Nephron progenitor cell (in vitro differentiated cells): ENCODE data around the gene CHD9NB.
"Not testable (repeated sequence)": the region's sequence is repeated elsewhere in the genome, so short reads cannot be mapped to it uniquely, and the experiment has no call there.

Source experiments
- DNase-seq: peaks from one replicate; pipeline ENCODE4 v3.0.0; 2021
- H3K27ac Mint-ChIP-seq: 2 replicates; pipeline ENCODE4 v1.8.0; 2021; ENCODE audit warnings: mild to moderate bottlenecking, moderate library complexity, mixed read lengths
- H3K27me3 Mint-ChIP-seq: 2 replicates; pipeline ENCODE4 v1.8.0; 2021; ENCODE audit warnings: mild to moderate bottlenecking, low read depth, mixed read lengths; ENCODE audit not compliant: poor library complexity
- H3K36me3 Mint-ChIP-seq: 2 replicates; pipeline ENCODE4 v1.8.0; 2021; ENCODE audit warnings: low read depth, mixed read lengths
- H3K4me1 Mint-ChIP-seq: 2 replicates; pipeline ENCODE4 v1.8.0; 2021; ENCODE audit warnings: mixed read lengths
- H3K4me3 Mint-ChIP-seq: 2 replicates; pipeline ENCODE4 v1.8.0; 2021; ENCODE audit warnings: mild to moderate bottlenecking, moderate library complexity, mixed read lengths
- H3K9me3 Mint-ChIP-seq: 2 replicates; pipeline ENCODE4 v1.8.0; 2021; ENCODE audit warnings: mild to moderate bottlenecking, moderate library complexity, mixed read lengths
- TF ChIP-seq, protein P1 (sequence below): fragments of 200-600 bp; sonication (generic); IDR thresholded peaks from 2 replicates; pipeline ENCODE4 v1.5.0; 2021; ENCODE audit warnings: antibody characterized with exemption

CHD9NB gene

GRCh38 chr16:53048139-53048915, 4.4 kb downstream of the CHD9NB start:
- H3K4me3 Mint-ChIP-seq, result no peak overlapping the region
- H3K9me3 Mint-ChIP-seq, result peaks cover 15% of the 10 kb centered on the region
- no peaks in the 10 kb centered on the region for H3K36me3 Mint-ChIP-seq
- peaks cover 6% of the 10 kb centered on the region for H3K27me3 Mint-ChIP-seq
- TF ChIP-seq, protein P1, sequence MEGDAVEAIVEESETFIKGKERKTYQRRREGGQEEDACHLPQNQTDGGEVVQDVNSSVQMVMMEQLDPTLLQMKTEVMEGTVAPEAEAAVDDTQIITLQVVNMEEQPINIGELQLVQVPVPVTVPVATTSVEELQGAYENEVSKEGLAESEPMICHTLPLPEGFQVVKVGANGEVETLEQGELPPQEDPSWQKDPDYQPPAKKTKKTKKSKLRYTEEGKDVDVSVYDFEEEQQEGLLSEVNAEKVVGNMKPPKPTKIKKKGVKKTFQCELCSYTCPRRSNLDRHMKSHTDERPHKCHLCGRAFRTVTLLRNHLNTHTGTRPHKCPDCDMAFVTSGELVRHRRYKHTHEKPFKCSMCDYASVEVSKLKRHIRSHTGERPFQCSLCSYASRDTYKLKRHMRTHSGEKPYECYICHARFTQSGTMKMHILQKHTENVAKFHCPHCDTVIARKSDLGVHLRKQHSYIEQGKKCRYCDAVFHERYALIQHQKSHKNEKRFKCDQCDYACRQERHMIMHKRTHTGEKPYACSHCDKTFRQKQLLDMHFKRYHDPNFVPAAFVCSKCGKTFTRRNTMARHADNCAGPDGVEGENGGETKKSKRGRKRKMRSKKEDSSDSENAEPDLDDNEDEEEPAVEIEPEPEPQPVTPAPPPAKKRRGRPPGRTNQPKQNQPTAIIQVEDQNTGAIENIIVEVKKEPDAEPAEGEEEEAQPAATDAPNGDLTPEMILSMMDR, result no peak
- H3K4me1 Mint-ChIP-seq, result peaks cover 17% of the 10 kb centered on the region
- no peak overlapping the region for H3K27ac Mint-ChIP-seq
- no peak for DNase-seq

DNA sequence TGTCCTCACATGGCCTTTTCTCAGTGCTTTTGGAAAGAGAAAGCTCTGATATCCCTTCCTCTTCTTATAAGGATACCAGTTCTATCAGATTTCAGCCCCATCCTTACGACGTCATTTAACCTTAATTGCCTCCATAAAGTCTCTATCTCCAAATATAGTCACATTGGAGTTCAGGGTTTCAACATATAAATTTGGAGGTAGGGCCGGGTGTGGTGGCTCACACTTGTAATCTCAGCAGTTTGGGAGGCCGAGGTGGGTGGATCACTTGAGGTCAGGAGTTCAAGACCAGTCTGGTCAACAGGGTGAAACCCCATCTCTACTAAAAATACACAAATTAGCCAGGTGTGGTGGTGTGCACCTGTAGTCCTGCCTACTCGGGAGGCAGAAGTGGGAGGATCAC, 5.2 kb downstream of the CHD9NB start:
- H3K27ac Mint-ChIP-seq, H3K36me3 Mint-ChIP-seq, DNase-seq, H3K27me3 Mint-ChIP-seq, H3K4me3 Mint-ChIP-seq: not testable (repeated sequence)
- peaks cover 21% of the 10 kb centered on the region for H3K4me1 Mint-ChIP-seq
- H3K9me3 Mint-ChIP-seq, result peaks cover 15% of the 10 kb centered on the region

DNA sequence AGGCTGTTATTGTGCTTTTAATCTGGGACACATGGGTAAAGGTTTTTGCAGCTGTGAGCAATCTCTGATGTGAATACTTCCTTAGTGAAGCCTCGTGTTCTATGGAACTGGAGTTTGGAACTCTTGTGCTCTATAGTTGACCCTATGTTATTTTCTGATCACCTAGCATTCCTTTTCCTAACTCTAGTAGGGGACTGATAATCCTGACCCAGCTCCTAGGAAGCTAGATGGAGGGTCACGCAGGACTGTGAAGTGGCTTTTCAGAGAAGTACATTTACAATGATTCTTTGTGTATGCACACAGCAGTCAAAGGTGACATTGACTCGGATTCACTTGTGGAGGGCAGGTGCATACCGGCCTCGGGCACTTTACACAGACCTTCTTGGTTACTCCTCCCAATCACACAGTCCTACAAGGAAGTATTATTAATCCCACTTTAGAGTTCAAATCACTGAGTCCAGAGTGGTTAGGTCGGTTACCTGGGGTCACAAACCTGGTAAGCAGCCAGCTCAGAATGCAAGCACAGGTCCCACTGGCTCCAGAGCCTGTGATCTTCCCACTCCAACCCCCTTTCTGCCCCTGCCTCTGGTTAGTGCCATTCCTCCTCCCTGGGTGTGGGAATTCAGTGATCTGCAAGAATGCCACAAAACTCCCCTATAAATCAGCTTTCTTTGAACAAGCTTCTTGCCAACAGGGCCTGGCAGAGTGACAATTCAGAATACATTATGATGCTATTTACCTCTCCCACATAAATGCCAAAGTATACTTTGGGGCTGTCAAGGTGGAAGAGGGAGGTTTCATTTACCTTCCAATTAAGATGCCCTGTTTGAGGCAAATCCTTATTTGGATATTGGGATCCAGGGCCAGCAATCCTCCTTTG, 7.1 kb downstream of the CHD9NB start:
- no peak for DNase-seq
- Mint-ChIP-seq H3K9me3 (peaks cover 15% of the 10 kb centered on the region), H3K27ac (peak overlapping the region; percentile 74), H3K27me3 (peaks cover 13% of the 10 kb centered on the region), H3K4me1 (peaks cover 40% of the 10 kb centered on the region), H3K4me3 (no peak overlapping the region), H3K36me3 (no peaks in the 10 kb centered on the region)
- TF ChIP-seq, protein P1, result no peak

- peaks cover 17% of the 10 kb centered on the region for H3K27me3 Mint-ChIP-seq
- peak overlapping the region; percentile 80 for H3K4me3 Mint-ChIP-seq
- peak; percentile 35 for DNase-seq
- H3K27ac Mint-ChIP-seq, result no peak overlapping the region
- H3K9me3 Mint-ChIP-seq, result peaks cover 15% of the 10 kb centered on the region
- H3K4me1 Mint-ChIP-seq, result peaks cover 44% of the 10 kb centered on the region
- no peaks in the 10 kb centered on the region for H3K36me3 Mint-ChIP-seq
- TF ChIP-seq, protein P1, result no peak
Measured at GRCh38 chr16:53043986-53044601, 8.6 kb downstream of the CHD9NB start.

DNA sequence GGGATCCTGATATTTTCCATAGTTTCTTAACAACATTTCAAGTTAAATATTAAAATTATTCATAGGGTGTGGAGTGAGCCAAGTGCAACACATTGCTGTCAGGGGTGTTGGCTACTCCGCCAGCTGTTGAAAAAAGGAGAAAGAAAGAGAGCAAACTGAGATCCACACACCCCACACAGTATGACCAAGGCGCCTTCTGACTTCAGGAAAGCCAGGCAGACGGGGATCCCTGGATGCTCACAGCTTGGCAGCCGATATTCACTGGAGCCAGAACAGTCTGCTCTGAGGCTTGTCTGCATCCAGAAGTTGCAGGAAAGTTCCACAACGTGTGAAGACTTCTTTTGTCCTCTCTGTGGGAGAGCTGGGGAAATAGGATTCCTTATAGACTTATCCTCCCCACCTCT, 9.3 kb downstream of the CHD9NB start:
- H3K9me3 Mint-ChIP-seq, result peaks cover 15% of the 10 kb centered on the region
- no peak for DNase-seq
- H3K27me3 Mint-ChIP-seq, result peaks cover 17% of the 10 kb centered on the region
- H3K36me3 Mint-ChIP-seq, result no peaks in the 10 kb centered on the region
- no peak overlapping the region for H3K27ac Mint-ChIP-seq
- TF ChIP-seq, protein P1, result no peak
- peak overlapping the region; percentile 80 for H3K4me3 Mint-ChIP-seq
- H3K4me1 Mint-ChIP-seq, result peaks cover 44% of the 10 kb centered on the region

- no peaks in the 10 kb centered on the region for H3K36me3 Mint-ChIP-seq
- H3K27ac Mint-ChIP-seq, result no peak overlapping the region
- peaks cover 17% of the 10 kb centered on the region for H3K27me3 Mint-ChIP-seq
- no peak for DNase-seq
- peaks cover 49% of the 10 kb centered on the region for H3K4me1 Mint-ChIP-seq
- TF ChIP-seq, protein P1, result no peak
- peaks cover 12% of the 10 kb centered on the region for H3K9me3 Mint-ChIP-seq
- H3K4me3 Mint-ChIP-seq, result peak overlapping the region; percentile 80
Measured at GRCh38 chr16:53042235-53042701, 10.4 kb downstream of the CHD9NB start.
